ENCODE measurements around the gene NT5C3A. TPM values are rescaled to one million over a fixed set of nuclear protein-coding genes. Genes with fewer than 3 reads are reported as not detected.
A peak's percentile ranks its signal among the peaks of the same experiment; 100 is the strongest.

Gene NT5C3A
- total and polyA plus RNA-seq, 9 of the 15 experiments (the other 6 are each of a cell fraction or from before 2014, with no cell fraction given) = 18.6 to 60.1 (median 40.0) TPM

DNA sequence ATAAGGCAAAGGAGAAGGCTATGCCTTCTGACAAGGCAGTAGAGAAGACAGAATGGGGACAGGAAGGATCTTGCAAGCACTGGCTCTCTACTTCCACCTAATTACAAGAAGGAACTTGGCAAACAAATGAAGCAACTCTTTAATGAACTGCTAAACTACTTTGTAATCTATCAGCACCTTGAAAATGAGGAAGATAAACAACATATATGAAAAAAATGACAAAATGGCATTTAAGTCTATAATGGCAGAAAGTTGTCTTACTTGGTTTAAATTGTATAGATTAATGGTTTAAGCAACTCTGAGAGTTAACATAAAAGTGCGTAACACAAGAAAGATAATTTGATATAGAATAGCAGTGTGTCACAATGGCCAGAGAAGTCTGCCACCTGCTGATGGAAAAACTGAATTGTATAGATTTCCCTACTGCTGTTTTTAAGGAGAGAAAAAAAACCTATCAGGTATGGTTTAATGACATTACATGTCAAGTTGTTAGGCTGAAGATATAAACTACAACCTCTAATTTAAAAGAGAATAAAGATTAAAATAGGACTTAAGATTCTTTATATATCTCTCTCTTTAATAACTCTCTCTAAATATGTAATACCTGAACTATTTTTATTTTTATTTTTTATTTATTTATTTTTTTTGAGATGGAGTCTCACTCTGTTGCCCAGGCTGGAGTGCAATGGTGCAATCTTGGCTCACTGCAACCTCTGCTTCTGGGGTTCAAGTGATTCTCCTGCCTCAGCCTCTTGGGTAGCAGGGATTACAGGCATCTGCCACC lies 11.8 kb downstream of the NT5C3A start (continued):
- TF ChIP-seq, protein P1, sequence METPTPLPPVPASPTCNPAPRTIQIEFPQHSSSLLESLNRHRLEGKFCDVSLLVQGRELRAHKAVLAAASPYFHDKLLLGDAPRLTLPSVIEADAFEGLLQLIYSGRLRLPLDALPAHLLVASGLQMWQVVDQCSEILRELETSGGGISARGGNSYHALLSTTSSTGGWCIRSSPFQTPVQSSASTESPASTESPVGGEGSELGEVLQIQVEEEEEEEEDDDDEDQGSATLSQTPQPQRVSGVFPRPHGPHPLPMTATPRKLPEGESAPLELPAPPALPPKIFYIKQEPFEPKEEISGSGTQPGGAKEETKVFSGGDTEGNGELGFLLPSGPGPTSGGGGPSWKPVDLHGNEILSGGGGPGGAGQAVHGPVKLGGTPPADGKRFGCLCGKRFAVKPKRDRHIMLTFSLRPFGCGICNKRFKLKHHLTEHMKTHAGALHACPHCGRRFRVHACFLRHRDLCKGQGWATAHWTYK (CRISPR knock-in tag; IDR thresholded peaks at IDR 0.05) = no peak
- no peak for TF ChIP-seq RB1 (IDR thresholded peaks at IDR 0.05; ENCODE audit: low read depth)
- no peak for TF ChIP-seq TAF15 (IDR thresholded peaks at IDR 0.05; ENCODE audit: low read depth, low read length)
- TF ChIP-seq ZNF408 (CRISPR knock-in tag; IDR thresholded peaks at IDR 0.05; ENCODE audit: low read depth) = no peak
- no peak for TF ChIP-seq HIVEP1 (CRISPR knock-in tag; IDR thresholded peaks at IDR 0.05)
- no peak for TF ChIP-seq ZEB2 (IDR thresholded peaks at IDR 0.05)
- TF ChIP-seq, protein P2, sequence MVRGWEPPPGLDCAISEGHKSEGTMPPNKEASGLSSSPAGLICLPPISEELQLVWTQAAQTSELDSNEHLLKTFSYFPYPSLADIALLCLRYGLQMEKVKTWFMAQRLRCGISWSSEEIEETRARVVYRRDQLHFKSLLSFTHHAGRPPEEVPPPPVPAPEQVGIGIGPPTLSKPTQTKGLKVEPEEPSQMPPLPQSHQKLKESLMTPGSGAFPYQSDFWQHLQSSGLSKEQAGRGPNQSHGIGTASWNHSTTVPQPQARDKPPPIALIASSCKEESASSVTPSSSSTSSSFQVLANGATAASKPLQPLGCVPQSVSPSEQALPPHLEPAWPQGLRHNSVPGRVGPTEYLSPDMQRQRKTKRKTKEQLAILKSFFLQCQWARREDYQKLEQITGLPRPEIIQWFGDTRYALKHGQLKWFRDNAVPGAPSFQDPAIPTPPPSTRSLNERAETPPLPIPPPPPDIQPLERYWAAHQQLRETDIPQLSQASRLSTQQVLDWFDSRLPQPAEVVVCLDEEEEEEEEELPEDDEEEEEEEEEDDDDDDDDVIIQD (CRISPR knock-in tag; IDR thresholded peaks at IDR 0.05) = no peak
- TF ChIP-seq, protein P3, sequence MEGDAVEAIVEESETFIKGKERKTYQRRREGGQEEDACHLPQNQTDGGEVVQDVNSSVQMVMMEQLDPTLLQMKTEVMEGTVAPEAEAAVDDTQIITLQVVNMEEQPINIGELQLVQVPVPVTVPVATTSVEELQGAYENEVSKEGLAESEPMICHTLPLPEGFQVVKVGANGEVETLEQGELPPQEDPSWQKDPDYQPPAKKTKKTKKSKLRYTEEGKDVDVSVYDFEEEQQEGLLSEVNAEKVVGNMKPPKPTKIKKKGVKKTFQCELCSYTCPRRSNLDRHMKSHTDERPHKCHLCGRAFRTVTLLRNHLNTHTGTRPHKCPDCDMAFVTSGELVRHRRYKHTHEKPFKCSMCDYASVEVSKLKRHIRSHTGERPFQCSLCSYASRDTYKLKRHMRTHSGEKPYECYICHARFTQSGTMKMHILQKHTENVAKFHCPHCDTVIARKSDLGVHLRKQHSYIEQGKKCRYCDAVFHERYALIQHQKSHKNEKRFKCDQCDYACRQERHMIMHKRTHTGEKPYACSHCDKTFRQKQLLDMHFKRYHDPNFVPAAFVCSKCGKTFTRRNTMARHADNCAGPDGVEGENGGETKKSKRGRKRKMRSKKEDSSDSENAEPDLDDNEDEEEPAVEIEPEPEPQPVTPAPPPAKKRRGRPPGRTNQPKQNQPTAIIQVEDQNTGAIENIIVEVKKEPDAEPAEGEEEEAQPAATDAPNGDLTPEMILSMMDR (IDR thresholded peaks at IDR 0.05 in 2 of 3, conservative IDR thresholded peaks at IDR 0.05 in 1 of 3; ENCODE audit: insufficient read depth in 2 of 3, low read depth in 1 of 3, low read length in 3 of 3) = peak; percentile 44 to 74 (median 47); a peak in 4 of 6 replicates
- TF ChIP-seq STAG1 (CRISPR knock-in tag; IDR thresholded peaks at IDR 0.05; ENCODE audit: borderline replicate concordance) = no peak
- TF ChIP-seq MAZ (CRISPR knock-in tag; conservative IDR thresholded peaks at IDR 0.05 in 1 of 2, IDR thresholded peaks at IDR 0.05 in 1 of 2) = no peak
